Lower leg skin (tissue), 3 donors: ENCODE data around the gene RAPGEF1.

Experiments used
- CTCF ChIP-seq, 3 donors: fragments of 450-650 bp; IDR thresholded peaks; one replicate each; pipeline ENCODE4 v1.5.1; 2016; ENCODE audit warnings: antibody characterized with exemption in 3 of 3, mild to moderate bottlenecking in 3 of 3, moderate library complexity in 2 of 3
- POLR2A ChIP-seq, 2 donors: fragments of 450-650 bp; IDR thresholded peaks; one replicate each; pipeline ENCODE4 v1.6.1; 2016 to 2017; ENCODE audit warnings: antibody characterized with exemption in 2 of 2, mild to moderate bottlenecking in 1 of 2, moderate library complexity in 1 of 2

DNA sequence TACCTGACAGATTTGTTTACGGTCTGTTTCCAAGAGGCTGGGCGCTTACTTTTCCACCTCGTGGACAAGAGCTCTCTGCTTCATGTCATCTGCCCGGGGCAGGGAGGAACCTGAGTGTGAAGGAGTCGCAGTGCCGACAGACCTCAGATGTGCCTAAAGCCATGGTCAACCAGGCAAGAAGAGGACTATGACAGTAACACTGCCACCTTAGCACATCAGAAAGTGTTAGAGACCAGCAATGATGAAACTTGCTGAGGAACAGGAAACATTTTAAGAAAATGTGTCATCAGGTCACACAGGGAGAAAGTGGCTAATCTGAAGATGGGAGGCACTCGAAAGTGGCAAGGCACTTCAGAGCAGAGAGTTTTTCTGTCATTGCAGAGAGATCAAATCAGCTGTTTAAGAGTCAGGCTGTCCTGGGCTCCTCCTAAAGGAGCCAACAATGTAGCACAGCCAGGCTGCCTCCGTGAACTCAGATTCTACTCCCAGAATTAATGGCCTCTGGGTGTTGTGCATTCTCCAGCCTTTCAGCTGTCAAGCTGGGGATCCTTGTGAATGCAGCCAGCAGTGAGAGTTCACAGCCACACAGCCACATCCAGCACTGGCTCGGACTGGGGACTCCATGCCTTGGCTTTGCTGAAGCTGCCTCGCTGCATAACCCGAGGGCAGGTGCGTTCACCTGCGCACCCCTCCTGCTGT, 94.6 kb downstream of the RAPGEF1 start:
- TF ChIP-seq POLR2A (IDR thresholded peaks at IDR 0.05) (no peak), CTCF (IDR thresholded peaks at IDR 0.05) (no peak)
